GM10248 (cell line): ENCODE measurements around the gene C11orf24.

Source experiments
- CTCF ChIA-PET: fragments of 300-600 bp; sonication (Branson Sonifier 250); formaldehyde crosslinking; extraction: SDS; loops from one replicate; lab custom pipeline; 2021; ENCODE audit warnings: antibody characterized with exemption; lab: Yijun Ruan, JAX
- POLR2A ChIA-PET: fragments of 350-650 bp; sonication (Branson Sonifier 250); formaldehyde crosslinking; extraction: SDS; loops from one replicate; lab custom pipeline; 2020; ENCODE audit warnings: antibody characterized with exemption; lab: Yijun Ruan, JAX
- DNase-seq: peaks from one replicate; pipeline ENCODE4 v3.0.0; 2012; ENCODE audit errors: extremely low spot score
- CTCF ChIP-seq: IDR thresholded peaks from 2 replicates; pipeline ENCODE4 v1.5.1; 2012; ENCODE audit warnings: mild to moderate bottlenecking, low read depth; ENCODE audit errors: extremely low read depth, missing control alignments, control extremely low read depth

C11orf24 gene

DNA sequence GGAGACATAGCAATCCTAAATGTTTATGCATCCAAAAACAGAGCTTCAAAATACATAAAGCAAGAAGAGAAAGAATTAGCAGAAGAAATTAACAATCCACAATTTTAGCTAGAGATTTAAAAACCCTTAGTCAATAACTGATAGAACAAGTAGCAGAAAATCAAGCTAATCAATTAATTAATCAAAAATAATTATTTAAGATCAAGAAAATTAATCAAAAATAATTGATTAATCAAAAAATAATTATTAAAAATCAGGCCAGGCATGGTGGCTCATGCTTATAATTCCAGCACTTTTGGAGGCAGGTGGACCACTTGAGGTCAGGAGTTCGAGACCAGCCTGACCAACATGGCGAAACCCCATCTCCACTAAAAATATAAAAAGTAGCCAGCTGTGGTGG lies 29.2 kb downstream of the C11orf24 start:
- DNase-seq, result no peak
- ChIA-PET POLR2A (no interaction called here), CTCF (interaction anchor here (1.0 to 1.4 kb wide), 4 partner anchors 9 to 32 kb away, joined by 3 to 4 read pairs (median 4); no protein-coding TSS in a partner anchor)
- no peak for TF ChIP-seq CTCF

DNA sequence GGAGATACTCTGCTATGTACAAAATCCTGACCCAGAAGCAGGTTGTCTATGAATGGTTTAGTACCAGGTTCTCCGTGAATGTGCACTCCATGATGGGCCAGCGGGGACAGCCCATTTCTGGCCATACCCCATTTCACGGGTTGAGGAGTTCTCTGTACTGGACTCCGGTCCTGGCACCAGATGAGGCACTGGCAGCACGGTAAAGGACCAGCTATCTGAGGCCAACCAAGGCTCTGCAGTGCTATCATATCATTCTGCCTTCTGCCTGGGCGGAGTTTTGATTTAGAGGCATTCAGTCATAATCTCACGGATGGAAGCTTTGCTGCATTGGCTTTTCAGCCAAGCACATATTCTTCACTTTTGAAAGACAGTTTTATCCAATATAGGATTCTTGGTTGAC lies 40.2 kb downstream of the C11orf24 start:
- ChIA-PET CTCF (interaction anchor here (0.8 to 1.7 kb wide), 2 partner anchors 11 to 13 kb away, joined by 3 to 5 read pairs; no protein-coding TSS in a partner anchor), POLR2A (no interaction called here)
- TF ChIP-seq CTCF, result no peak
- DNase-seq, result no peak

DNA sequence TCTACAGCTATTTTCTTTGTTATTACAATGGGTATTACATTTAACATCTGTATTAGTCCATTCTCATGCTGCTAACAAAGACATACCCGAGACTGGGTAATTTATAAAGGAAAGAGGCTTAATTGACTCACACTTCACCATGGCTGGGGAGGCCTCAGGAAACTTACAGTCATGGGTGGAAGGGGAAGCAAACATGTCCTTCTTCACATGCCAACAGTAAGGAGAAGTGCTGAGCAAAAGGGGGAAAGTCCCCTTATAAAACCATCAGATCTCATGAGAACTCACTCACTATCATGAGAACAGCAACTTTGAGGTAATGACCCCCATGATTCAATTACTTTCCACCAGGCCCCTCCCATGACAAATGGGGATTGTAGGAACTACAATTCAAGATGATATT lies 42.2 kb downstream of the C11orf24 start:
- ChIA-PET POLR2A (interaction anchor here (0.7 kb wide), 1 partner anchor 178 kb away, joined by 3 read pairs; no protein-coding TSS in a partner anchor), CTCF (interaction anchor here (1.1 kb wide), 1 partner anchor 50 kb away, joined by 3 read pairs; no protein-coding TSS in a partner anchor)
- TF ChIP-seq CTCF, result no peak
- DNase-seq, result no peak

GRCh38 chr11:68226421-68226820 lies 45.4 kb downstream of the C11orf24 start:
- no peak for DNase-seq
- no peak for TF ChIP-seq CTCF
- POLR2A ChIA-PET, result no interaction called here
- CTCF ChIA-PET, result interaction anchor here (1.2 kb wide), 2 partner anchors 20 to 28 kb away, joined by 3 to 4 read pairs; no protein-coding TSS in a partner anchor

- DNase-seq, result no peak
- CTCF ChIA-PET, result interaction anchor here (1.2 kb wide), 1 partner anchor 15 kb away, joined by 4 read pairs; no protein-coding TSS in a partner anchor
- POLR2A ChIA-PET, result no interaction called here
- TF ChIP-seq CTCF, result no peak
Observed at GRCh38 chr11:68224606-68225005, 47.2 kb downstream of the C11orf24 start.

DNA sequence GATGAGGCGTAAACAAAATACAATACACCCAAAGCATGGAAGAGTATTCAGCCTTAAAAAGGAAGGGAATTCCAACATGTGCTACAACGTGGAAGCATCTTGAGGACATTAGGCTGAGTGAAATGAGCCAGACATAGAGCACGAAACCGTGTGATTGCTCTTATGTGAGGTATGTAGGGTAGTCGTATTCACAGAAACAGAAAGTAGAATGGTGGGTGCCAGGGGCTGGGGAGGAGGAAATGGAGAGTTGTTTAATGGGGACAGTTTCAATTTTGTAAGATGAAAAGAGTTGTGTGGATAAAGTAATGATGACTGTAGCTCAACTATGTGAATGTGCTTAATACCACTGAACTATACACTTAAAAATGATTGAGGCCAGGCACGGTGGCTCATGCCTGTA lies 48.5 kb downstream of the C11orf24 start:
- no peak for DNase-seq
- POLR2A ChIA-PET, result no interaction called here
- TF ChIP-seq CTCF, result no peak
- CTCF ChIA-PET, result interaction anchor here (1.0 kb wide), 1 partner anchor 11 kb away, joined by 3 read pairs; no protein-coding TSS in a partner anchor
